ENCODE data around the gene NCOA3.
"Not testable (repeated sequence)": the region's sequence is repeated elsewhere in the genome, so short reads cannot be mapped to it uniquely, and the experiment has no call there.

NCOA3 gene

GRCh38 chr20:47541355-47541922 lies 39.8 kb downstream of the NCOA3 start:
- DNase-seq = no peak

- DNase-seq = no peak
Measured at GRCh38 chr20:47543006-47543431, 41.3 kb downstream of the NCOA3 start.

- peak; percentile 39 for DNase-seq
Measured at GRCh38 chr20:47544240-47544639, 42.6 kb downstream of the NCOA3 start.

- DNase-seq = no peak
Measured at GRCh38 chr20:47544852-47545251, 43.2 kb downstream of the NCOA3 start.

- DNase-seq = no peak
Measured at GRCh38 chr20:47545499-47545898, 43.8 kb downstream of the NCOA3 start.

- DNase-seq = no peak
Measured at GRCh38 chr20:47546184-47547033, 44.7 kb downstream of the NCOA3 start.

GRCh38 chr20:47547034-47547387 lies 45.3 kb downstream of the NCOA3 start:
- DNase-seq = no peak

- no peak for DNase-seq
Measured at GRCh38 chr20:47549671-47550070, 48.0 kb downstream of the NCOA3 start.

GRCh38 chr20:47551222-47551621 lies 49.5 kb downstream of the NCOA3 start:
- no peak for DNase-seq

GRCh38 chr20:47551841-47552240 lies 50.2 kb downstream of the NCOA3 start:
- DNase-seq = no peak

- DNase-seq = no peak
Measured at GRCh38 chr20:47552996-47553395, 51.3 kb downstream of the NCOA3 start.

GRCh38 chr20:47553594-47554235 lies 52.0 kb downstream of the NCOA3 start:
- not testable (repeated sequence) for DNase-seq

- DNase-seq = not testable (repeated sequence)
Measured at GRCh38 chr20:47554283-47554682, 52.6 kb downstream of the NCOA3 start.

- no peak for DNase-seq
Measured at GRCh38 chr20:47557218-47557617, 55.5 kb downstream of the NCOA3 start.

- no peak for DNase-seq
Measured at GRCh38 chr20:47557791-47558190, 56.1 kb downstream of the NCOA3 start.

- no peak for DNase-seq
Measured at GRCh38 chr20:47558295-47559066, 56.8 kb downstream of the NCOA3 start.

- DNase-seq = no peak
Measured at GRCh38 chr20:47559141-47559540, 57.5 kb downstream of the NCOA3 start.

GRCh38 chr20:47561180-47561579 lies 59.5 kb downstream of the NCOA3 start:
- no peak for DNase-seq

GRCh38 chr20:47561603-47562583 lies 60.2 kb downstream of the NCOA3 start:
- DNase-seq = no peak

GRCh38 chr20:47566269-47566668 lies 64.6 kb downstream of the NCOA3 start:
- no peak for DNase-seq

- DNase-seq = no peak
Measured at GRCh38 chr20:47568019-47568418, 66.3 kb downstream of the NCOA3 start.

GRCh38 chr20:47568837-47569410 lies 67.2 kb downstream of the NCOA3 start:
- DNase-seq = no peak
